ENCODE data around the gene FBXL7.

Gene FBXL7

DNA sequence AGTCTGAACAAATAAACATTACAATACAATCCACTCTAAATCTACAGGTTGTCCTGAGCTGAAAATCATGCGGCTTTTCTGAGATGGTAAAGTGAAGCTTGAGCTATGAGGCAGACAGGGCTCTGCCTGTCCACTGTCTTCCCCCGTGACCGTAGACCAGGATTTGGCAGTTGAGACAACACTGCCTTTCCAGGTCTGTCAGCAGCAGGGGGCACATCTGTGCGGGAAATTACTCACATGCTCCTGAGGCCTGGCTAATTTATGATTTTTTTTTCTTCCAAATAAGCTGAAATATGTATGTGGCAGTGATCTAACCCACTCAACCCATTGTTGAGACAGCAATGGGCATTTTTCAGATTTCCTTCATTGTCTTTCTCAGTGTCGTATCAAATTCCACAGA is 307.9 kb downstream of the FBXL7 start:
- Histone ChIP-seq H3K9me2 (replicated peaks; ENCODE audit: low read depth, low read length) (no peaks in the 10 kb centered on the region), H3K4me2 (ENCODE audit: low read depth, low read length, poor library complexity, severe bottlenecking) (no peak overlapping the region), H3K36me3 (ENCODE audit: insufficient read depth, low read length) (no peaks in the 10 kb centered on the region), H4K20me1 (ENCODE audit: insufficient read depth, low read length, poor library complexity, severe bottlenecking) (no peaks in the 10 kb centered on the region), H3F3A (ENCODE audit: low read depth) (no peaks in the 10 kb centered on the region), H3K9me3 (ENCODE audit: insufficient read depth, low read depth, low read length) (no peaks in the 10 kb centered on the region; the same call in 1 of the 2 replicates), H3K27me3 (ENCODE audit: insufficient read depth, low read length, poor library complexity, severe bottlenecking) (no peaks in the 10 kb centered on the region), H3K4me3 (ENCODE audit: low read length, poor library complexity, severe bottlenecking) (no peak overlapping the region), H3K79me2 (ENCODE audit: insufficient read depth, low read length) (no peaks in the 10 kb centered on the region), H2AFZ (ENCODE audit: low read length) (no peak overlapping the region), H3K4me1 (ENCODE audit: insufficient read depth, low read length, poor library complexity, severe bottlenecking) (no peaks in the 10 kb centered on the region), H3K9ac (ENCODE audit: low read depth, low read length, poor library complexity, severe bottlenecking) (no peak overlapping the region)
- no peak for TF ChIP-seq EZH2phosphoT487 (IDR thresholded peaks at IDR 0.05; ENCODE audit: borderline replicate concordance)
- TF ChIP-seq, protein P1, sequence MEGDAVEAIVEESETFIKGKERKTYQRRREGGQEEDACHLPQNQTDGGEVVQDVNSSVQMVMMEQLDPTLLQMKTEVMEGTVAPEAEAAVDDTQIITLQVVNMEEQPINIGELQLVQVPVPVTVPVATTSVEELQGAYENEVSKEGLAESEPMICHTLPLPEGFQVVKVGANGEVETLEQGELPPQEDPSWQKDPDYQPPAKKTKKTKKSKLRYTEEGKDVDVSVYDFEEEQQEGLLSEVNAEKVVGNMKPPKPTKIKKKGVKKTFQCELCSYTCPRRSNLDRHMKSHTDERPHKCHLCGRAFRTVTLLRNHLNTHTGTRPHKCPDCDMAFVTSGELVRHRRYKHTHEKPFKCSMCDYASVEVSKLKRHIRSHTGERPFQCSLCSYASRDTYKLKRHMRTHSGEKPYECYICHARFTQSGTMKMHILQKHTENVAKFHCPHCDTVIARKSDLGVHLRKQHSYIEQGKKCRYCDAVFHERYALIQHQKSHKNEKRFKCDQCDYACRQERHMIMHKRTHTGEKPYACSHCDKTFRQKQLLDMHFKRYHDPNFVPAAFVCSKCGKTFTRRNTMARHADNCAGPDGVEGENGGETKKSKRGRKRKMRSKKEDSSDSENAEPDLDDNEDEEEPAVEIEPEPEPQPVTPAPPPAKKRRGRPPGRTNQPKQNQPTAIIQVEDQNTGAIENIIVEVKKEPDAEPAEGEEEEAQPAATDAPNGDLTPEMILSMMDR (conservative IDR thresholded peaks at IDR 0.05; ENCODE audit: low read length), result no peak

DNA sequence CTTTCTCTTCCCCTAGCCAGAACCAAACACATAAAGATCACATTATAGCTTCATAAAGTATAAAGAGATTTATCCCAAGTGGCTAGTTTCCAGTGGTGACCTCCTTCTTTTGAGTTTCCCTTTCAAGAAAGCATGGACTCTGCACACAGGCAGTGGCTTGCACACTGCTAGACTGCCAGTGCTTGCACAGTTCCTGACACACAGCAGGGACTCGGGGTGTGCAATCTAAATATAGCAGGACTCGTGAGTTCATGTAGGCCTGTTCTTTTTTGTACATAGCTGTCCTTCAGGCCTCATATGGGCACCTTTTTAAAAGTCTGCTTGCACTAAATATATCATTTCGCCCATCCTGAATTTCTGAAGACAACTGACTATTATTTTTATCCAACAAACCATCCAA is 308.6 kb downstream of the FBXL7 start:
- Histone ChIP-seq H3K9me3 (ENCODE audit: insufficient read depth, low read depth, low read length) (no peaks in the 10 kb centered on the region; the same call in 1 of the 2 replicates), H3K27me3 (ENCODE audit: insufficient read depth, low read length, poor library complexity, severe bottlenecking) (no peaks in the 10 kb centered on the region), H4K20me1 (ENCODE audit: insufficient read depth, low read length, poor library complexity, severe bottlenecking) (no peaks in the 10 kb centered on the region), H3K4me3 (ENCODE audit: low read length, poor library complexity, severe bottlenecking) (no peak overlapping the region), H3K4me2 (ENCODE audit: low read depth, low read length, poor library complexity, severe bottlenecking) (no peak overlapping the region), H3K9ac (ENCODE audit: low read depth, low read length, poor library complexity, severe bottlenecking) (no peak overlapping the region), H3K4me1 (ENCODE audit: insufficient read depth, low read length, poor library complexity, severe bottlenecking) (no peaks in the 10 kb centered on the region), H3K79me2 (ENCODE audit: insufficient read depth, low read length) (no peaks in the 10 kb centered on the region), H3F3A (ENCODE audit: low read depth) (no peaks in the 10 kb centered on the region), H2AFZ (ENCODE audit: low read length) (no peak overlapping the region), H3K9me2 (replicated peaks; ENCODE audit: low read depth, low read length) (no peaks in the 10 kb centered on the region), H3K36me3 (ENCODE audit: insufficient read depth, low read length) (no peaks in the 10 kb centered on the region)
- TF ChIP-seq, protein P1 (conservative IDR thresholded peaks at IDR 0.05; ENCODE audit: low read length), result no peak
- no peak for TF ChIP-seq EZH2phosphoT487 (IDR thresholded peaks at IDR 0.05; ENCODE audit: borderline replicate concordance)

DNA sequence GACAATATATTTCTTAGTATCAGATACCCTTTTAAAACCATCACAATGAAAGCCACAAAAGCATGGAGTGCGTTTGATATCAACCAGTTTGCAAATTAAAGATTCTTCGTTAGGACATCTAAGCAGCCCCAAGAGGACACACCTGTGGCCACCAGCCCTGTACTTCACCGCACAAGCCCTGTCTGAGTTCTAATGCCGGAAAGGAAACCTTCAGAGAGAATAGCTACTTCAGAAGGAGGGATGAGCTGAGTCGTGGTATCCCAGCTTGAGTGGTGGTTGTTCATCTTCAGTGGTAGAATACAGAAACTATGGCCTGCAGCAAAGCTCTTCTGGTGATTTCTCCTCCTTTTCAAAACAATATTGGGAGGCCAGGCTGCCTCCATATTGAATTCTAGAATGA is 319.6 kb downstream of the FBXL7 start:
- H3K4me2 ChIP-seq (ENCODE audit: low read depth, low read length, poor library complexity, severe bottlenecking), result no peak overlapping the region
- no peak overlapping the region for H2AFZ ChIP-seq (ENCODE audit: low read length)
- no peaks in the 10 kb centered on the region for H3K79me2 ChIP-seq (ENCODE audit: insufficient read depth, low read length)
- no peaks in the 10 kb centered on the region for H3F3A ChIP-seq (ENCODE audit: low read depth)
- no peaks in the 10 kb centered on the region for H3K27me3 ChIP-seq (ENCODE audit: insufficient read depth, low read length, poor library complexity, severe bottlenecking)
- TF ChIP-seq, protein P1 (conservative IDR thresholded peaks at IDR 0.05; ENCODE audit: low read length), result no peak
- TF ChIP-seq EZH2phosphoT487 (IDR thresholded peaks at IDR 0.05; ENCODE audit: borderline replicate concordance), result no peak
- no peak overlapping the region for H3K9ac ChIP-seq (ENCODE audit: low read depth, low read length, poor library complexity, severe bottlenecking)
- no peaks in the 10 kb centered on the region for H3K4me1 ChIP-seq (ENCODE audit: insufficient read depth, low read length, poor library complexity, severe bottlenecking)
- no peaks in the 10 kb centered on the region for H4K20me1 ChIP-seq (ENCODE audit: insufficient read depth, low read length, poor library complexity, severe bottlenecking)
- no peaks in the 10 kb centered on the region; the same call in 1 of the 2 replicates for H3K9me2 ChIP-seq (replicated peaks; ENCODE audit: low read depth, low read length)
- 0 out of 2 replicates have a peak, but pooled peaks cover 3% of the 10 kb centered on the region for H3K9me3 ChIP-seq (ENCODE audit: insufficient read depth, low read depth, low read length)
- H3K4me3 ChIP-seq (ENCODE audit: low read length, poor library complexity, severe bottlenecking), result no peak overlapping the region
- H3K36me3 ChIP-seq (ENCODE audit: insufficient read depth, low read length), result no peaks in the 10 kb centered on the region
